NCI-H748 treated with DMSO at 0.1 percent for 48 hours (cell line): ENCODE measurements around the gene MEGF6.

Experiments used
- DNase-seq: peaks from one replicate; lab custom pipeline; 2025; lab: John Stamatoyannopoulos, UW

Gene MEGF6

GRCh38 chr1:3504151-3504821 lies 107.0 kb downstream of the MEGF6 start:
- DNase-seq = no peak

- no peak for DNase-seq
Observed at GRCh38 chr1:3503525-3503886, 107.8 kb downstream of the MEGF6 start.

DNA sequence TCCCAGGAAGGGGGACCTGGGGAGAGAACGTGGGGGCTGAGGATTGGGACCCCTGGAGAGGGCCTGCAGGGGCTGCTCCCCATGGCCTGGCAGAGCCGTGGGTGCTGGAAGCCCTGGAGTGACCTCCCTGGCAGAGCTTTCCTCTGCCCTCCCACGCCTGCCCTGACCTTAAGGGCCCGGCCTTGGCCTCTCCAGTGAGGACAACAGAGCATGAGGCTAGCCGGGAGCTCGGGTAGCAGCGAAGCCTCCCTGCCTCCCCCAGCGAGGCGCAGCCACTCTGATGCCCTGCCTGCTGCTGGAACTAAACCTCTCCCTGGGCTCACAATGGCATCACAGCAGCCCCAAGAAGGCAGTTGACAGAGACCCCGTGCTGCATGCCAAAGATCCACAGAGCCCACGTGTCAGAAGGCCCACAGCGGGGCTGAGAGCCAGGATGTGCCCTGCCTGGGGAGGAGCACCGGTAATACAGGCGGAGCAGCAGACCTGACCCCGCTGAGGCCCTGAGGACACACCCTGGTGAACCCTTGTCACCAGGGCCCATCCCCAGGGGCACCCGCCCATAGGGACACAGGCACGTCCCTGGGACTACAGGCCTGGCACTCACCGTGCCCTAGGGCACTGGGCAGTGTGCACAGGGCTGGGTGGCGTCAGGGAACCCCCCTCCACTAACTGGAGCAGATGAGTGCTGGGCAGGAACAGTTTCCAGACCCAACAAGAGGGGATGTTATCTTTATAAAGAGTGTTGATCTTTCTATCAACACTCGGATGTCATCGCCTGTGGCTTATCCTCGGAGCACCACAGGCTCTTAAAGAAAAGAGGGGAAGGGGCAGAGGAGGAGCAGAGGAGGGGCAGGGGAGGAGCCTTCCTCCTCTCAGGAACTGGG lies 108.4 kb downstream of the MEGF6 start:
- no peak for DNase-seq

DNA sequence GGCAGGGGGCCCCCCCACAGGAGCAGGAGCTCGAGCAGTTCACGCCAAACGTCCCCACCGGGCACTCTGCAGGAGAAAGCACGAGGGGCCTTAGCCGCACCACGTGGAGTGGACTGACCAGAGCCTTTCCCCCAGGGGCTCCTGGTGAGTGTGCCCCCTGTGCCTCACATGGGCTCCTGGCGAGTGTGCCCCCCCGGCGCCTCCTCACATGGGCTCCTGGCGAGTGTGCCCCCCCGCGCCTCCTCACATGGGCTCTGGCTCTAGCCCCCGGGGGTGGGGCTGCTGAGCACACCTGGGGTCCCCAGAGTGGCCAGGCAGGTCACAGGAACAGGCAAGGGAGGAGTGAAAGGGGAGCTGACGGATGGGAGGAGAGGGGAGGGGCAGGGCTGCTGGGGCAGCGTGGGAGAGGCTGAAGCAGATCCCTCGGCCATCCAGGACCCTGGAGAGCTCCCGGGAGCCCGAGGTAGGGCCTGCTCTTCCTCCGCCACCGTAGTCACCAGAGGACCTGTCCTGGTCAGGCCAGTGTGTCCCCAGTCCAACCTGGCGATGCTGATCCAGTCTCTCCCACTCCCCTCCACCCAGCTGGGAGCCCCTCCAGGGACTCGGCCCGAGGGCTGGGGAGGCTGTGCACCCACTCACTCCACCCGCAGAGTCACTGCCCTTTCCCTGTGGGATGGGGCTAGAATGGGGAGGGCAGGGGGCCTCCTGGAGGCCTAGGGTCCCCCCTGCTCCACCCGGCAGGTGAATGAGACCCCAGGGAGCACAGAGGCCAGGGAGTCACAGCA lies 109.3 kb downstream of the MEGF6 start:
- DNase-seq = no peak

DNA sequence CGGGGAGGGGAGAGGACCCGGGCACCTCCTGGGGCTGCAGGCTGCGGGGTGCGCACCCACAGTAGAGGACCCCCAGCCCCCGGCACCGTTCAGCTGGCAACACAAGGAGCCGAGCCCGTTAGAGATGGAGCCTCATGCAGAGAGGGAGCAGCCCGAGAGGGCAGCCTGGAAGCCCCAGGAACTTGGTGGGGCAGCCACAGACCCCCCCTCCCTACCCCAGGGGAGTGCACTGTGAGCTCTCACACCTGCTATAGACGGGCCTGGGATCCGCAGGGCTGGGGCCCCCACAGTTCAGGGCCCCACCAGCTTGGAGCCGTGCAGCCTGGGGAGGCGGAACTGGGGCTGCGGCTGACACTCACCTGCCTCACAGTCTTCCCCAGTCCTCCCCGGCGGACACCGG lies 109.9 kb downstream of the MEGF6 start:
- DNase-seq = no peak

DNA sequence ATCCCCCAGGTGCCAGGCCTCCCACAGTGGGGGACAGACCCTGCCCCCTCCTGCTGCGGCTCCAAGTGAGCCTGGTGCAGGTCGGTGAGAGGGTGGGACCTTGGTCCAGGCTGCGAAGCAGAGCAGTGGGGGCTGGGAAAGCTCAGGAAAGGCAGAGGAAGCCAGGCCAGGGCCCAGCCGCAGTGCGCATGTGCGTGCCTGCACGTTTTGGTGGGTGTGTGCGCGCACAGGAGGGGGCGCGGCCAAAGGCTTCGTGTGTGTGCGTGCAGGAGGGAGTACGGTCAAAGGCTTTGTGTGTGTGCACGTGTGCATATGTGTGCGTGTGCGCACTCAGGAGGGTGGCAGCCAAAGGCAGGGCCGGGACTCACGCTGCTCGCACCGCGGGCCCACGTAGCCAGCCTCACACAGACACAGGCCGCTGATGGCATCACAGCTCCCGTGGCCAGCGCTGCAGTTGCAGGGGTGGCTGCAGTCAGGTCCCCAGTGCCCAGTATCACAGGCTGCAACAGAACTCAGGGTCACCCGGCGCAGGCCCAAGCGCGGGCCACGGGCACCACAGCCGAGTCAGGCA lies 111.0 kb downstream of the MEGF6 start:
- DNase-seq = no peak

GRCh38 chr1:3499611-3500010 lies 111.7 kb downstream of the MEGF6 start:
- DNase-seq = no peak

DNA sequence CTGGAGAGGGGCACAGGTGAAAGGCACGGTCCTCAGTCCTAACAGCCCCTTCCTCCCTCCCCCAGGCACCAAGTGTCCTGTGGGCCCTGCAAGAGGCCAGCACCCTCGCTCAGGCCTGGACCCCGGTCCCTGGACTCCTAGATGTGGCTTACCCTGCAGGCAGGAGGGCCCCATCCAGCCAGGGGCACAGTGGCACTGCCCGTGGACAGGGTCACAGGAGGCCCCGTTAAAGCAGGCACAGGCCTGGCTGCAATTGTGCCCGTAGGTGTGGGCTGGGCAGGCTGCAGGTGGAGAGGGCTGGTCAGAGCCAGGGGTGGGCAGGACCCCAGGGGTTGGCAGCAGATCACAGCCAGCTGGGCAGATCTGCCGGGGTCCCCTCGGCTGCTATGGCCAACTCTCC lies 112.3 kb downstream of the MEGF6 start:
- DNase-seq = no peak

GRCh38 chr1:3498246-3498930 lies 112.9 kb downstream of the MEGF6 start:
- no peak for DNase-seq

GRCh38 chr1:3497521-3497920 lies 113.8 kb downstream of the MEGF6 start:
- no peak for DNase-seq

- DNase-seq = no peak
Observed at GRCh38 chr1:3496916-3497315, 114.4 kb downstream of the MEGF6 start.

DNA sequence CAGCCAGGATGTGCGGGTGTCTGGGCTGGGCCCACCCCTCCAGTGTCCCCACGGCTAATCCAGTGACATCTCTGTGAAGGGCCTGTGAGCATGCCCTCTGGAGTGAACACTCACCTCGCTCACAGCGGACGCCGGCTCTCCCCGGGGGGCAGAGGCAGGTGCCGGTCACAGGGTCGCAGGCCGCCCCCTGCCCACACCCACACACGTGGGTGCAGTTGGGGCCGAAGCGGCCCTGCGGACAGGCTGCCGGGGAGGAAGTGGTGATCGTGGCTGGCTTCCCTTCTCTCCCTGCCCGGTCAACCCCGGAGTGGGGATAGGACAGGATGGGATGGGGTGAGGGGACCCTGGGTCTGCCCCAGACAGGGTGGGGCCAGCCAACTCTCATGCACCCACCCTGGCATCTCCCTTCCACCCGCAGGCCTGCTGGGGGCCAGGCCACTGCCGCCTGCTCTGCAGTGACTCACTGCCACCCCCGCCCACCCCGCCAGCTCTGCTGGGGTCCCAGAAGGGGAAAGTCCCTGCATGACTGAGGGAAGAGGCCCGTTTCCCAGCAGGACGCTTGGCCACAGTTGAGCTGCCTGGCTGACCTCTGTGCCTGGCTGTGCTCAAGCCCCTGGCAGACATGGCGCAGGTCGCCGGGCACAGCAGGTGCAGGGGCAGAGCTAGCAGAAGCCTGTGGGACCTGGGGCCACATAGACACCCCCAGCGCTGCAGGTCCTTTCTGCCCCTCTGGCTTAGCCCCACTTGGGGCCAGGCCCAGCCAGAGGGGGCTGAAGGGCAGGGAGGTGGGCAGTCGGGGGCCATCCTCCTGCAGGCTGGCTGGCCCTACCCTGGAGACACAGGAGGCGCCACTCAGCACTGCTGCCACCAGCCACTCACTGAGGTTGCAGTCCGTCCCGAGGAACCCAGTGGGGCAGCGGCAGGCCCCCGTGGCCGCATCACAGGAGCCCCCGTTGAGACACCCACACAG lies 115.2 kb downstream of the MEGF6 start:
- DNase-seq = no peak

GRCh38 chr1:3494321-3495308 lies 116.7 kb downstream of the MEGF6 start:
- no peak for DNase-seq

GRCh38 chr1:3492545-3493246 lies 118.6 kb downstream of the MEGF6 start:
- DNase-seq = no peak

- DNase-seq = no peak
Observed at GRCh38 chr1:3491291-3492246, 119.7 kb downstream of the MEGF6 start.

- no peak for DNase-seq
Observed at GRCh38 chr1:3490046-3490745, 121.1 kb downstream of the MEGF6 start.

DNA sequence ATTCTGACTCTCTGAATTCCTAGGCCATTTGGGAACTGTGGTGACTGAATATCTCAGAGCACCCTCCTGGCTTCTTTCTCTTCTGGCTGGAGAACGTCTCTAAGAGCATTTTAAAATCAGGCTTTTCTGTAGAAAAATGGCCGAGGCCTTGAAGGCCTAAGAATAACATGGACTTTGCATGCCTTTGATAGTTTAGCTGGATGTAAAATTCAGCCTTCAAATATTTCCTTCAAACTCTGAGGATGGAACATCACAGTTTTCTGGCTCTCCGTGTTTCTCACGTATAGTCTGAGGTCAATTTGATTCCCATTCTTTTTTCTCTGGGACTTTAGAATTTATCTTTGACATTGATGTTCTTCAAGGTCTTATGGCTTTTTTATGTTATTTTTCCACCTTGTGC lies 122.9 kb downstream of the MEGF6 start:
- DNase-seq = no peak
